GM21367 (cell line): ENCODE results near the gene GPR62.

Experiments
- ATAC-seq: cut with Tn5 transposase; IDR thresholded peaks from one replicate; pipeline ENCODE4 v1.9.1; 2021; ENCODE audit not compliant: unreplicated experiment

The GPR62 gene

DNA sequence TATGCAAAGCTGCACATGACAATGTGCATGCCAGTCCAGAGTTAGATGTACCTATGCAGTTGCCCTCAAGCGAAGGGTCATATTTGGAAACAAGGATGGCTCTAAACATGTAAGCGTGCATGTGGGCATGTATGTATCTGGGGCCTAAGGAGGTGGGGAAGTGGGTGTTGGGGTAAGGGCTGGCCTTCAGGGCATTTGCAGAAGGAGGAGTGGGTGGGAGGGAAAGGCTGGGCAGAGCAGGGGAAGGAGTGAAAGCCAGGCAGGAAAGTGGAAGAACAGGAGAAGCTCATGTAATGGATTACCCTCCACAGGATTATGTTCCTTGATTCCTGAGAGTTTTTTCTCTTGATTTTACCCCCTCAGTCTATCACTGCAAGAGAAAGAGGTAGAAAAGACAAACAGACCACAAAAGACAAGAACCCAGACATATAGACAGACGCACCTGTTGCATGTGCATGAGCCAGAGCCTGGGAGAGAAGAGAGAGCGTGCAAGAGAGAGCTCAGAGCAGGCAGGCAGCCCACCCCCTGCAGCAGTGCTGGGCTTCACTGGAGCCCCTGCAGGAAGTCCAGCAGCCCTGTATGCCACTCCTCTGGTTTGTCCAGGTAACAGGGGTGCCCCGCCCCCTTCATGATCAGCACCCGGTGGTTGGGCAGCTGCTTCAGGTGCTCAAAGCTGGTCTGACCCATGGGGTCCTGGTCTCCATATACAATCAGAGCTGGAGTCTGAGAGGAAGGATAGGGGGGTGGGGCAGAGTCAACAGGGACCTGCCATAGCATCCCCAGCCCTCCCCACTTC lies 13.9 kb downstream of the GPR62 start:
- no peak for ATAC-seq

DNA sequence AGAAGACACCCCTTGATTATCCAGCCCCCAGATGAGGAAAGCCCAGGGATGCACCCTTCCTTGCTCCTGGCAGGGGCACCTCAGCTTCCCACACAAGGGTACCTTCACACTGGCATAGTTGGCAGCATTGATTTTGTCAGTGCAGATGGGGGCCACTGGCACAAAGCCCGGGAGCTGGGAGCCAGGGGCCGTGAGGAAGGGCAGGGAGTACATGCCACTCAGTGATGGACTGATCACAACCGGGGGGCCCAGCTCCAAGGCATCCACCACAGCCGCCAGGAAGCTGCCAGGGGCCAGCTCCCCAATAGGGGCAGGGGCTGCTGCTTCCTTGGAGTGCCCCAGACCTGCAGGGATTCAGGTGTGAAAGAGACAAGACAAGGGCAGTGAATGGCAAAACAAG lies 14.7 kb downstream of the GPR62 start:
- no peak for ATAC-seq

DNA sequence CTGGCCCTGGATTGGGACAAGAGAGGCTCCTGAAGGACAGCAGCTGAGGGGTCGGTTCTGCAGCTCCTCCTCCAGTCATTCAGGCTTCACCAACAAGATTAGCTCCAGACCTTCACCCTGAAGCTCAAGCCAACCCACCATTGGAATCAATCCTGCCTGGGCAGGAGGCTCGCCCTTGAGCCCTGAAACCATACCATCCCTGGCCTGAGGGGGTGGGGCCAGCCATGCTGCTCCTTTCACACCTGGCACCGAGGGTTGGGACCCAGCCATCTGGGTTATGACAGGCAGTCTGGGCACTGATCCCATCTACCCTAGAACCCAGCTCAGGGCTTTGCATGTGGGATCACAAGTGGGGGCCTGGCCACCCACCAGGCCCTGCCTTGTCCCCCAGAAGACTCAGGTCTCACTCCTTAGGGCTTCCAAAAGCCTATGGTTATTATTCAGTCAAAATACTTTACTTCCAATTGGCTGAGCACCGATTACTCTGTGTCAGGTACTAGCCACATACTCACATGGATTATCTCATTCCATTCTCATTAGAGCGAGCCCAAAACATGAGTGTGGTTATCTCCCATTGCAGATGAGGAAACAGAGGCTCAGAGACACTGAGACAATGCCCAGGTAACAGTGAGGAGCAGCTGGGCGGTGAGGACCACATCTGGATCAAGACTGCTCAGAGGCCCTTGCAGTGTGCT lies 15.6 kb downstream of the GPR62 start:
- ATAC-seq = no peak

DNA sequence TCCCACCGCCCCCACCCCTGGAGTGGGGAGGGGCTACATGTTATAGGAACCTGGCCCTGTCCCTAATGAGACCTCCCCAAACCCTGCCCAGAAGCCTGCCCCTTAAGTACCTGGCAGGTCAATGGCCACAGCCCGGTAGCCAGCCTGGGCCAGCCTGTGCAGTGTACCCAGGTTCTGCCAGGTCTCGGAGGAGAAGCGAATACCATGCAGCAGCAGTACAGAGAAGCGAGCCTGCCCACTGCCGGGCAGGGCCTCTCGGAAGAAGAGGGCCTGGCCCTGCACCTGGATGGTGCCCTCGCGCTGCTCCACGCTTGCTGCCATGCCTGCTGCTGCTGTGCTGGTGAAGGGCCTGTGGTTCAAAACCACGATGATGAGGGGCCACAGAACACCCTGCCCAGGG lies 16.2 kb downstream of the GPR62 start:
- ATAC-seq = no peak

DNA sequence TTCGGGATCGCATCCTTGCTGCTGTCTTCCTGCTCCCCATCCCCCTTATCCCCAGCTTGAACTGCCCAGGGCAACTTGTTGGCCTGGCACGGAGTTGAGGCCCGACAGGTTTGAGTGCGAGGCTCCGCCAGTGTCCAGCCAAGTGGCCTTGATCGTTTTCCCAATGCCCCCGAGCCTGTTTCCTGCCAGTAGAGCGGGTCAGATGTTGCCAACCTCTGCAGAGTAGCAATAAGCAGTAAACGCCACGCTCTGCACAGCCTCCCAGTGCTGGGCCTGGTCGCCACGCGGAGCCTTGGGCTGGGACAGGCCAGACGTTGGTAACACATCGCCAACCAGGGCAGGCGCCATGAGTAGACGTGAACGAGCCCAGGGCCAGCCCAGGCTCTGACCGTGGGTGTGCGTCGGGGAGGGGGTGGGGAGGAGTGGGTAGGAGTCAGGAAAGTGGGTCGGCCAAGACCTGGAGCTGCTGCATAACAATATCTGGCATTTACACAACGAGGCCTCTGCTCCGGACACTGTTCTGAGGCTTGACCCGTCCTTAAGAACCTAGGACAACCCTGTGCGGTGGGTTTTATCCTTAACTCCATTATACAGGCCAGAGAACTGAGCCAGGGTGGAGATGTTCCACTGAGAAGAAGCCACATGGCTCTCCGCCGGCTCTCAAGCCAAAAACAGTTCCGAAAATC lies 19.2 kb downstream of the GPR62 start:
- no peak for ATAC-seq

DNA sequence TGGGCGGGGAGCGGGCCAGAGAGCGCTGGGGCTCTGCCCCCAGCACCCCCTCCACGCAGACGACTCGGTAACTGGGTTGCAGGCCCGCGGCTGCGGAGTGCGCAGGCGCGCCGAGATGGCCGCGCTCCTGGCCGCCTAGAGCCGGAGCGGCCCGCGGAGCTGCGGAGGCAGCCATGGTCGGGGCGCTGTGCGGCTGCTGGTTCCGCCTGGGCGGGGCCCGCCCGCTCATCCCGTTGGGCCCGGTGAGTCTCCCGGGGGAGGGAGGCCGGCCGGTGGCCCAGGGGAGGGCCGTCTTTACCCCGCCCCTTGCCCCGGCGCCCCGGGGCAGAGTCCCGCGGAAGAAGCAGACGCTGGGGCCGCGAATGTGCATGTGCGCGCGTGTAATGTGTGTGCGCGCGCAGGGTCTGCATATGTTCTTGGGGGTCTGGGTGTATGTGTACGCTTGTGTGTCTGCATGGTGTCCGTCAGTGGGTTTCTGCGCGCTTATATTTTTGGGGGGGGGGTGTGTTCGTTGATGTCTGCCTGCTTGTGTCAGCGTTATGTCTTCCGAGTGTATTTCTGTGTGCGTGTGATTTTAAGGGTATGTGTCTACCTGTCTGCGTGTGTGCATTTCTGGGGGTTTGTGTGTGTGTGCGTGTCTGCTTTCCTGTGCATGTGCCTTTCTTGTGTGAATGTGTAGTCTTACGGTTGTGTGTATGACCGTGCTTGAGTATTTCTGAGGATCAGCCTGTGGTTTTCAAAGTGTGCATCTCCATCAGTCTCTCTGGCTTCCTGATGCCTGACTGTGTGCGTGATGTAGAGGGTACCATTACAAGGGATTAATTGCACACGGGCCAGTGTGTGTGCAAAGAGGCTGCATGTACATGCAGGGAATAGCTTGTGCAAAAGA lies 20.0 kb downstream of the GPR62 start, which contains the start of gene ABHD14A:
Gene ABHD14A, plus strand, starts transcription at position 102 of the 889 bp plus-strand sequence. Its CDS starts 72 bp downstream, at position 174.
- ATAC-seq = peak; percentile 41

DNA sequence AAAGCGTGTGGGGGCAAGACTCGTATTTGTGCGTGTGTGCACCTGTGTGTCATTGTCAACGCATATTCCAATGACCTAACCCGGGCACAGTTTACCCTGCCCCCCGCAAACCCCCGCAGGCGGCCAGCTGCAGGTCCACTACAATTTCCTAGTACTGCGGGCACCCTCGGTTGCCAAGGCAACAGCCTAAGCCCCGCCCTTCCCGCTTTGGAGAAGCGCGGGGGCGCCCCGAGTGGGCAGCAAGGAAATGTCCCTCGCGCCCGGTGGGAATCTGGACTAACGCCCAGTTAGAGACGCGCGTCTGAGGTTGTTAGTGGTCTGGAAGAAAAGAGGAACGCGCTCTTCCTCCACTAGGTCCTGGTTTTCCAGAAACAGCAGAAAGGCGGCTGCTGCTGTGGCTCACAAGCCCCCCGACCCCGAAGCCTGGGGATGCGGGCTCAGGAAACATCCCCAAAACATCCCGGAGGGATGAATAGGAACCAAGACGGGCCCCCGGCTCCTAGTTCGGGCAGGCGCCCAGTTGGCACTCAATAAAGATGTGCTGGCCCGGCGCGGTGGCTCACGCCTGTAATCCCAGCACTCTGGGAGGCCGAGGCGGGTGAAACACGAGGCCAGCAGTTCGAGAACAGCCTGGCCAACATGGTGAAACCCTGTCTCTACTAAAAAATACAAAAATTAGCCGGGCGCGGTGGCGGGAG lies 20.8 kb downstream of the GPR62 start:
- ATAC-seq = no peak

DNA sequence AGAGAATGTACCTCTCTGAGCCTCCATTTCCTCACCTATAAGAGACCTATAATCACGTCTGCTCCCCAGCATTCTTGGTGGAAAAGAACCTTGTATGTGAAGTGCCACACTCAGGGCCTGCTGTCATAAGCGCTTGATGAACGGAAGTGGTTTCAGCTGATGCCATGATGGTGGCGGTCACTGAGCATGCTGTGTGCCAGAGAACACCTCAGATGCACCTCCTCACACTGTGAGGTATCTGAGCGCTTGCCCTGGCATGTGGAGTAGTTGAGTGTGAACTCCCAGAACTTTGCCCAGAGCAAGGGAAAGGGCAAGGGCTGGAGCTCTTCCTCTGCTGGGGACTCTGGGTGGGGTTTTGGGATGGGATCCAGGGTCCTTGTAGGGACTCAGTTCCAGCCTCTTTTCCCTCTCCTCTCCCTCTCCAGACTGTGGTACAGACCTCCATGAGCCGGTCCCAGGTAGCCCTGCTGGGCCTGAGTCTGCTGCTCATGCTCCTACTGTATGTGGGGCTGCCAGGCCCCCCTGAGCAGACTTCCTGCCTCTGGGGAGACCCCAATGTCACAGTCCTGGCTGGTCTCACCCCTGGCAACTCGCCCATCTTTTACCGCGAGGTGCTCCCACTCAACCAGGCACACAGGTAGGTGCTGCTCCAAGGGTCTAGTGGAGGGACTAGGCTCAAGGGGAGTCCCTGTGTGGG lies 22.4 kb downstream of the GPR62 start:
- ATAC-seq = no peak

DNA sequence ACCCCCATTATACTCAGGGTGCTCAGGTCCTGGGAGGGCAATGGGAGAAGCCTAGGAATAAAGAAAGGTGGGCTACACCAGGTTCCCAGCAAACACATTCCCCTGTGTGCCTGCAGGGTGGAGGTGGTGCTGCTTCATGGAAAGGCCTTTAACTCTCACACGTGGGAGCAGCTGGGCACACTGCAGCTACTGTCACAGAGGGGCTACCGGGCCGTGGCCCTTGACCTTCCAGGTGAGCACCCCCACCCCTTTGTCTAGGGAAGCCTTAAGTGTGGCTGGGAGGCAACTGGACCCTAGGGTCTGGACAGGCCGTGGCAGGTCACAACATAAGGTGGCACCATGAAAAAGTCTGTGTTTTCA lies 22.9 kb downstream of the GPR62 start:
- no peak for ATAC-seq

DNA sequence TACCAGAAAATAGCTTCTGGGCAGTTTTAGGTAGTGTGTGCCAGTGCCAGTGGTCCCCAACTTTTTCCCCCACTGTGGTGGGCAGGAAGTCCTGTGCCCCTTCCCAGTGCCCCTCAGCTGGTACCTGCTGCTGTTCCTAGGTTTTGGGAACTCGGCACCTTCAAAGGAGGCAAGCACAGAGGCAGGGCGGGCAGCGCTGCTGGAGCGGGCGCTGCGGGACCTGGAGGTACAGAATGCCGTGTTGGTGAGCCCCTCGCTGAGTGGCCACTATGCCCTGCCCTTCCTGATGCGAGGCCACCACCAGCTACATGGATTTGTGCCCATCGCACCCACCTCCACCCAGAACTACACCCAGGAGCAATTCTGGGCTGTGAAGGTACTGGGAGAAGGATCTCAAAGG lies 25.1 kb downstream of the GPR62 start:
- ATAC-seq = no peak

DNA sequence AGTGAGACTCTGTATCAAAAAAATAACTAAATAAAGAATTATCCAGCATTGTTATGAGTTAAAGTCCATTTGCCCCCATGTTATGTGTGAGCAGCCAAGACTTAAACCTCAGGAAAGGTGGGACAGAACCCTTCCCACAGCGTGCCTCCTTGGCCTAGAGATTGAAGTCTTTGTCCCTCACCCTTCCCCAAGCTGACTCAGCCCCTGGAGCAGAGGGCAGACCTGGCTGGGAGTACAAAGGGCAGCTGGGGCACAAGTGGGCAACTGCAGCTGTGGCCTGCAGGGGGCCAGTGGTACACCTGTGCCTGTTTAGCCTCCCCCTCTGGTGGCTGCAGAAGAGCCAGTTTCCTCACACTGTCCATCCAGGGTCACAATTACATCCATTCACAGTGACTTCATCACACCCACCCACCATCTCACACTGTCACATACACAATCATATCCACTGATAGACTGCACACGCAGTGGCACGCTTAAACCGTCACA lies 27.2 kb downstream of the GPR62 start:
- peak; percentile 37 for ATAC-seq

DNA sequence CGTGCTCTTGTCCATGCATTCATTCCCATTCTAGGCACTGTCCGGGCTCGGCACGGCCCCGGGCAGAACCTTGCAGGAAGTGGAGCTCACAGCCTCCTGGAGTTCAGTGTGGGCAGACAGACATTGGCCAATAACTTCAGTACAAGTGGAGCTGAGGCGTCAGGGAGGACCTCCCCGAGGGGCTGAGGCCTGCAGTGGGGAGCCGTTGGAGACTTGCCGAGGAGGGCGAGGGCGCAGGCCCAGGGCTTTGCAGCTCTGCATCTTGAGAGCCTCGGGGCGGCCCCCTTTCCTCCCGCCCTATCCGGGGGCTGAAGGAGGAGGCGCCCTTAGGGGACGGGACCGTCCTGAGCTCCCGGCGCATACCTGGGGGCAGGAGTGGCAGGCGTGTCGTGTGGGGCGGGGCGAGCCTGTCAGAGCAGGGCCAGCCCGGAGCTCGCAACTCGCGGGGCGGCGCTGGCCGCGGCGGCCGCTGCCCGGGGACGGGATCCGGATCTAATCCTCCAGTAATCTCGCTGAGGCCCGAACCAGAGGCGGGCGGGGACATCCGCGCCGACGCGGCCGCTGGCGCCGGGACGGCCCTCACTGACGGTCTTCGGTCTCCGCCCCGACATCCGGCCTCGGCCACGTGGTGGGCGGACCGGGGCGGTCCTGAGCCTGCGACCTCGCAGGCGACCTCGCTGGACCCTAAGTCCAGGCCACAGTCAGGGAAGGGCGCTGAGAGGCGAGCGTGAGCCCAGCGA lies 27.8 kb downstream of the GPR62 start, which contains the start of gene ACY1:
Gene ACY1, plus strand, starts transcription at position 698 of the 740 bp plus-strand sequence. CDS start 530 bp downstream, outside the sequence.
- peak; percentile 63 for ATAC-seq

DNA sequence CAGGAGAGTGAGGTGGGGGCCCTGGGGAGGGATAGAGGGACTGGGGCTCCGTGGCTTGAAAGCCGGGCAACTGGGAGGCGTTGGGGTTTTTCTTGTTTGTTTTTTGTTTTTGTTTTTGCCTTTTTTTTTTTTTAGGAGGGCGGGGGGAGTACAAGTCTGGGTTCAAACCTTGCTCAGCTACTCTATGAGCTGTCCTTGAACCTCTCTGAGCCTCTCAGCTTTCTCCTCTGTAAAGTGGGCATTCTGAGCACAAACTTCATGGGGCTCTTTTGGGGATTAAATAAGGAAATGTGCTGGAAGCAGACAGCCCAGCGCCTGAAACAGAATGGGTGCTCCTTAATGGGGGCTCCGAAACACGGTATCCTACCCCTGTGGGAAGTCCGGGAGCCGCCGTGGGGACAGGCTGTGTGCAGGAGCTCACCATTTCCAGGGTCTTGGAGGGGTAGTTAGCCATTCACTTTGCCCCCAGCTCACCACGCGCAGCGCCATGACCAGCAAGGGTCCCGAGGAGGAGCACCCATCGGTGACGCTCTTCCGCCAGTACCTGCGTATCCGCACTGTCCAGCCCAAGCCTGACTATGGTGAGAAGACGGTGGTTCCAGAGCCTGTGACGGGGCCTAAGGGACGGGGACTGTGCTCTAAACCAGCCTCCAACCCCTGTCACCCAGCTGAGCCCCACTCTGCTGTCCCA lies 28.5 kb downstream of the GPR62 start:
- no peak for ATAC-seq

DNA sequence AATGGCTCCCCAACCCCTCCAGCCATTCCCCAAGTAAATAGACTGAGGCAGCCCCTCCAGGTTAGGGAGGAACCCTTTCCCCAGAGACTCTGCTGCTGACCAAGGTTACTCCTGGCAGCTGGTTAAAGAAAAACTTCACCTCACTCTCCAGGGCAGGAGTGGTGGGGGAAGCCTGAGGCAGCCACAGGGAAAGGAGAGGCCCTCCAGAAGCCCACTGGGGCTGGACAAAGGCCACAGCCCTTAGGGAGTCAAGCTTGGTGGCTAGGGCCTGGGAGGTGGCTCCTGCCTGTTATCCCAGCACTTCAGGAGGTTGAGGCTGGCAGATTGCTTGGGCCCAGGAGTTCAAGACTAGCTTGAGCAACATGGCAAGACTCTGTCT lies 29.1 kb downstream of the GPR62 start:
- ATAC-seq = no peak

DNA sequence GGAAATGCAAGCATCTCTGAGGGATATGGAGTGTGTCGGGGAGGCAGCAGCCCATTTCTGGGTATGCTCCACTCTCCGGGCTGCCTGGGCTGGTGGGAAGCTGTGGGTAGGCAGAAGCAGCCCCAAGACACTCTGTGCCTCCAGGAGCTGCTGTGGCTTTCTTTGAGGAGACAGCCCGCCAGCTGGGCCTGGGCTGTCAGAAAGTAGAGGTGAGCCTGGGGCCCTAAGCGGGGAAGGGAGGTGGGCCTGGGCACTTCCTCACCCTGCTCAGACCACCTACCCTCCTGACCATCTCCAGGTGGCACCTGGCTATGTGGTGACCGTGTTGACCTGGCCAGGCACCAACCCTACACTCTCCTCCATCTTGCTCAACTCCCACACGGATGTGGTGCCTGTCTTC lies 29.9 kb downstream of the GPR62 start:
- no peak for ATAC-seq

DNA sequence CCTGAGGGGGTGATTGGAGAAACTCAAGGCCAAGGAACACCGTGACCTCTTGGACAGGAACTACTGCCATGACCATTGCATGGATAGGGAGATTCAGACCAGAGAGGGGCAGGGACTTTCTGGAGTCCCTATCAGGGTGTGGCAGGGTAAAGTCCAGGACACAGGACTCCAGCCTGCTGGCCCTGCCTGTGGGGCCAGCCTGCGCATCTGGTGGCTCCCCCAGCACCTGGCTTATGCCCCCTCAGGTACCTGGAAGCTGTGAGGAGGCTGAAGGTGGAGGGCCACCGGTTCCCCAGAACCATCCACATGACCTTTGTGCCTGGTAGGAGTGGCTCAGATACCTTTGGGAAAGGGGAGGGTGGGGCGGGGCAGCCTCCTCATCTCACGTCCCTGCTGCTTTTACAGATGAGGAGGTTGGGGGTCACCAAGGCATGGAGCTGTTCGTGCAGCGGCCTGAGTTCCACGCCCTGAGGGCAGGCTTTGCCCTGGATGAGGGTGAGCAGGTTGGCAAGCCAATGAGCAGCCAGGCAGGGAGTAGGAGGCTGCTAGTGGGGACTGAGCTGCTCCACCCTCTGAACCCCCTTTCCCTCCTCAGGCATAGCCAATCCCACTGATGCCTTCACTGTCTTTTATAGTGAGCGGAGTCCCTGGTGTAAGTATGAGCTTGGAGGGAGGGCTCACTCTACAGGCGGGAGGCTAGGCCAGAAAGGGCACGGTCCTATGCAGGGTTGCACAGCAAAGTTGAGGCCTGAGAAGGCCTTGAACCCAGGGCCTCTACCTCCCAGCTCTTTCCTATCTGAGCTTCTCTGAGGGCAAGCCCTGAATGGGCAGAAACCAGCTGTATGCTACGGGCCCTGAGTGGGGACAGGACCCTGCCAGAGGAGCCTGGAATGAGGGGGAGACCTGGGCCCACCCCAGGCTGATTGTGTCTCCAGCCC lies 31.1 kb downstream of the GPR62 start:
- no peak for ATAC-seq

DNA sequence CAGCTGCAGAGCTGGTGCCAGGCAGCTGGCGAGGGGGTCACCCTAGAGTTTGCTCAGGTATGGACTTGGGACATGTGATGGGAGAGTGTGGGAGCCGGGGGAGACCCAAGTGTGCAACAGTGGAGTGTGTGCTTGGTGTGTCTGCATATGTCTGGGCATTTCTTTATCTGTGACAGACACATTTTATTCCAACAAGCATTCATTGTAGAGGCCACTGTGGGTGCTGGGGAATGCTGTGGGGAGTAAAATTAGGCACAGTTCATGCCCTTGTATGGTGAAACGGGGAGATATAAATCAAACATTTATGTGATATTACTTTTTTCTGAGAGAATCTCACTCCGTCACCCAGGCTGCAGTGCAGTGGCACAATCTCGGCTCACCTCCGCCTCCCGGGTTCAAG lies 32.4 kb downstream of the GPR62 start:
- no peak for ATAC-seq
